GM18526 (cell line): Measurements from ENCODE around the gene ZNF653.

Experiments used
- POLR2A ChIP-seq: IDR thresholded peaks from 3 replicates; pipeline ENCODE4 v1.6.1; 2011; ENCODE audit not compliant: insufficient read length; ENCODE audit errors: extremely low read depth

ZNF653 gene

DNA sequence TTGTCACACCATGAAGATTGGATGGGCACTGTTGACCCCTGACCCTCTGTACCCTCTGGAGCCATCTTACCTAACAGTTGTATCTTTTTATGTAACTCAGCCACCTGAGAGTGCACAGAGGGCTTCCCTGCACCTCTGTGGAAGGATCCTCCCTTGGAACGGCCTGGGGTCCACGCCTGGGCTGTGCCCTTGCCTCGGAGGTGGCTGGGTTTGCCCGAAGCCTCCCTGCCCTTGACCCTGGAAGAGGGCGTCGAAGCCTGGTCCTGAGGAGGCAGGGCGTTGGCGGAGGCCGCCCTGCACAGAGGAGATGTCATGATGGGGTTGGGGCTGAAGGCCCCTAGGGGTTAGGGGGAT lies 71.0 kb downstream of the ZNF653 start:
- TF ChIP-seq POLR2A = no peak
